Stimulated activated CD8-positive, alpha-beta memory T cell treated with anti-CD3 and anti-CD28 coated beads, Interleukin-12 subunit alpha, Interleukin-12 subunit beta, amount 100 ng/mL, for 24 hours (primary cell): ENCODE data around the gene CANT1.
"Not testable (repeated sequence)": the region's sequence is repeated elsewhere in the genome, so short reads cannot be mapped to it uniquely, and the experiment has no call there.

Experiments used
- DNase-seq: peaks from one replicate; pipeline ENCODE4 v3.0.0-alpha.2; 2020; ENCODE audit errors: extremely low read depth

Gene CANT1

GRCh38 chr17:78959803-78960202 lies 49.8 kb downstream of the CANT1 start:
- DNase-seq = no peak

DNA sequence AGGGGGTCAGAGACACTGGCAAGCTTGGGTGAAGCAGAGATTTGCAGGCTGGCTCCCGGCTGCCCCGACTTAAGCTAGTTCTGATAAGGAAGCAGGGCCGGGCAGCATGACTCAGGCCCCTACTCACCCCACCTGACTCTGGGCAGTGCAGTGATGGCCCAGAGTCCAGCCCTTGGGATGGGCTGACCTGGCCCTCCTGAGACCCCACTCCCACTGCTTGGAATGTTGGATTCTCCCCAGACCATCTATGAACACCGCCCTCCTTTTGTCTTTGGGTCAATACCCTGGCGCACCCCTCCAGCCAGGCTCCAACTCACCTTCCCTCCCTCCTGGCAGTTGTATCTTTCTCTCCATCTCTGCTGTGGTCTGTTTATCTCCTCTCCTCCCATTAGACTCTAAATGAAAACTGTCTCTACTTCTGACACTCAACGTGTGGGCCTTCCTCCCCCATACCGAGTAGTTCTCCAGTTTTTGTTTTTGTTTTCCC lies 50.9 kb downstream of the CANT1 start:
- DNase-seq = no peak

DNA sequence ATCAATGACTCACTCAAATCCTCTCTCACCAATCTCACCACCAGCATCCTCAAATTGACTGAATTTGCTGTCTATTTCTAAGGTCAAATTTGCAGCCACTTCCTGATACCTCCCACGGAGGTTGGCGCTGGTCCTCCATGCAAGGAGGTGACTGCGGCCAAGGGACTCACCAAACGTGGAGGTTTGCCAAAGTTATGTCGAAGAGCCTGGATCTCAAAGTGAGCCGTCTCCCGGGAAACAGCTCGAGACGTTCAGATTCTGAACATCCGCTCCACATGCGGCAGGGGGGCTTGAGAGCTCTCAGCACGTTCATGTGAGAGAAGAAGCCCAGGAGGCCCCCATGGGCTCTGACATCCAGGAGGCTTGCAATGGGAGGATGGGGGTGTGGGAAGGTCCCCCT lies 52.4 kb downstream of the CANT1 start:
- no peak for DNase-seq

DNA sequence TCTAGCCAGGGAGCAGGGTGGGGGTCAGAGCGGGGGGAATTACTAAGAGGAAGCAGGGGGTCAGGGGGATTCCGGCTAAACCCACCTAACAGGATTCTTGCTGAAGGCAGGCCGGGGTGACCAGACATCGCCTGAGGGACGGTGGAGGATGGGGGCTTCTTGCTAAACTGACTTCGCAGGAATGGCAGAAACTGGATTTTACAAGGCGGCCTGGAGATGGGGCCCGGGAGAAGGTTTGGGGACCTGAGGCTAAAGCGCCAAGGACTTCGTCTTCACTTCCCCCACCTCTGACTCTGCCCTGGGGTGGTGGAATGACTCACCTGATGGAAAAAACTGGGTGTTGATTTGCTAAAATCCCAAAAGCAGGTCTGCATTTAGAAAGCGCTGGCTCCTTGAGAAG lies 53.3 kb downstream of the CANT1 start:
- DNase-seq = no peak

- no peak for DNase-seq
These were observed 54.9 kb downstream of the CANT1 start for GRCh38 chr17:78954684-78955083.

DNA sequence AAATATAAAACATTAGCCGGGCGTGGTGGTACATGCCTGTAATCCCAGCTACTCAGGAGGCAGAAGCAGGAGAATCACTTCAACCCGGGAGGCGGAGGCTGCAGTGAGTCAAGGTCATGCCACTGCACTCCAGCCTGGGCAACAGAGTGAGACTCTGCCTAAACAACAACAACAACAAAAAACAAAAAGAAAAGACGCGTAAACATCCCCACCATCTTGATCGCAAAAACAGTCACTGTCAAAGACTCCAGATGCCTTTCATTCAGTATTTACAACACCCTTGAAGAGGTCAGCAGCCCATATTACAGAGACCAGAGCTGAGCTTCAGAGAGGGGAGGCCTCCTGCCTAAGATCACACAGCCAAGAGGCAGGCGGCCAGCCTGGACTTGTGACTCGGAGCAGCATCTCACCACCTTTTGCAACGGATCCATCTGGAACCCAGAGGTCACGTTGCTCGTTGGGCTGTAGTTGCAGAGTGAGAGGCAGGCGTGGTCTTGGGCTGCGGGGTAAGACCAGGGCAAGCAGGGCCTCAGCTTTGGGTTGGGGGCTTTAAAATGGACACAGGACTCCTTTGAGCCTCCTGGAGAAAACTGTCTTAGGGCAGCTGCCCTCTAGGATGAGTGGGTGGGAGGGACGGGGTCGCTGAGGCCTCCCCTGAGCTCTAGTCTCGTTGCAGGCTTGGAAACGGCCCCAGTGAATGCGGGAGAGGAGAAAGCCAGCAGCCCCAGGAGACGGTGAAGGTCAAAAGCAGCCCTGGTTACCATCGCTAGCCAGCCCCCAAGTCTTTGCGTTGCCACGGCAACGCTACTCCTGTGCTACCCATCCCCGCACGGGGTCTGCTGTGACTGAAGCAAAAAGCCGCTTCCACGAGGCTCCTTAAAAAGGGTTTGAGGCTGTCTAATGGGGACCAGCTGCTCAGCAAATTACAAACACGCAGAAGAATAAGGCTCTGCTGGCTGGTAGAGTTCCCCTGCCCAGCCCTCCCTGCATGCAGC lies 55.9 kb downstream of the CANT1 start:
- no peak for DNase-seq

DNA sequence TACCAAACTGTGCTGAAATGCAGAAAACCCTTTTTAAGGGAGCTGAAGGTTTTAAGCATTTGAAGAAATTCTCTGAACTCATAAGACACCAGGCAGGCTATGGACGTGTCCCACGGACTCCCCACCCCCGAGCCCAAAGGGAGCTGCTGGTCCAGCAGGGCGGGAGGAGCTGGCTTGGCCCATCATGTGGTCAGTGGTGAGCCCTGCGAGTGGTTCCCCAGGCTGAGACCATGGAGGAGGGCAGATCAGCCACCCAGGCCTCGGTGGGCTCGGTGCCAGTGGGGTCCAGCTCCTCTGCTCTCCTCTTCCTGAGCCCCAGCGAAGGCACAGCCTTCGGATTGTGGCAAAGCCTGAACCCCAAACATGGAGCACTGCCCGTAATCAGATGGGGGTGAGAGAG lies 56.9 kb downstream of the CANT1 start:
- no peak for DNase-seq

DNA sequence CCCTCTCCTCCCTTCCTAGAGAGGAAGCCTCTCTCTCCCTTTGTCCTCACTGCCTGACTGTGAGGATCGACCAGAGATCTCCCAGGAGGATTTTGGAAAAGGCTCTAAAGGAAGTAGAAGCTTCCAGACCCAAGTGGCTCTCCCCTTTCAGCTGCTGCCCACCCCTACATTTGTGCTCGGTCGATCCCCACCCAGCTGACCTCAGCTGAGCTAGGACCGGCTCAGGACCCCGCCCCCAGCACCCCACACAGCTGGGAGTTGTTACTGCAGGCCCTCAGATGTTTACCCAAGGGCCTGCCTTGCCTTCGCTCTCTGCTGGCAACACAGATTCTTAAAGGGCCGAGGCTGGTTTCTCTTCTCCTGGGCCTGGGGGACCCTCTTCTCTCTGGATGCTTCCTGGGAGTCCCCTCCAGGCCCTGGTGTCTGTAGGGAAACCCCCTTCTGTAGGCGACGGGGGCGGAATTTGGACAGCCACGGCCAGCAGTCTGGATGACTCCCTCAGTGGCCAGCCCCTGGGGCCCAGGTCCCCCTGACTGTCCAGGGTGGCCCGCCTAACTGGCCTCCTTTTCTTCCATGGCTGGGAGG lies 57.5 kb downstream of the CANT1 start:
- DNase-seq = no peak

DNA sequence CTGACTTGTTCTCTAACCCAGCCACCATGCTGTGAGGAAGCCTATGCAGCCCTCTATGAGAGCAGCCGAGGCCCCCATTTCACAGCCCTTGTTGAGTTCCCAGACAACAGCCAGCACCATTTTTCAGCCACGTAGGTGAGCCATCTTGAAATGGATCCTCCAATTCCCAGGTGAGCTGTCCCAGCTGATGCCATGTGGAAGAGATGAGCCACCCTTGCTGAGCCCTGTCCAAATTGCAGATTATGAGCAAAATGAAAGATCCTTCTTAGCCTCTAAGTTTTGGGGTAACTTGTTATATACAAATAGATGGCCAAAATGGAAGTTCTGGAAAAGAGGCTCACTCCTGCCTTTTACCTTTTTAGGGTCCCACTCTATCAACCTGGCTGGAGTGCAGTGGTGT lies 58.7 kb downstream of the CANT1 start:
- no peak for DNase-seq

GRCh38 chr17:78947235-78948149 lies 62.1 kb downstream of the CANT1 start:
- DNase-seq = no peak

DNA sequence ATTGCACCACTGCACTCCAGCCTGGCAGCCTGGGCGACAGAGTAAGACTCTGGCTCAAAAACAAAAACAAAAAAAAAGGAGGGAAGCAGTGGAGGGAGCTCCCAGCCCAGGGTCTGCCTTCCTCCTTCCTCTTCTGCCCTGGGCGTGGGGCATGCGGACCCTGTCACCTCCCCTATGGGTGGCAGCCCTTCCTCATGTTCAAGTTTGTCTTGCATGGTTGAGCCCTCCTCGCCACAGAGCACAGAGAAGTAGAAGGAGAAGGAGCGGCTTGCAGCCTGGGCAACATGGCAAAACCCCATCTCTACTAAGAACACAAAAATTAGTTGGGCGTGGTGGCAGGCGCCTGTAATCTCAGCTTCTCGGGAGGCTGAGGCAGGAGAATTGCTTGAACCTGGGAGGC lies 62.9 kb downstream of the CANT1 start:
- DNase-seq = no peak

- DNase-seq = no peak
These were observed 63.4 kb downstream of the CANT1 start for GRCh38 chr17:78946131-78946530.

DNA sequence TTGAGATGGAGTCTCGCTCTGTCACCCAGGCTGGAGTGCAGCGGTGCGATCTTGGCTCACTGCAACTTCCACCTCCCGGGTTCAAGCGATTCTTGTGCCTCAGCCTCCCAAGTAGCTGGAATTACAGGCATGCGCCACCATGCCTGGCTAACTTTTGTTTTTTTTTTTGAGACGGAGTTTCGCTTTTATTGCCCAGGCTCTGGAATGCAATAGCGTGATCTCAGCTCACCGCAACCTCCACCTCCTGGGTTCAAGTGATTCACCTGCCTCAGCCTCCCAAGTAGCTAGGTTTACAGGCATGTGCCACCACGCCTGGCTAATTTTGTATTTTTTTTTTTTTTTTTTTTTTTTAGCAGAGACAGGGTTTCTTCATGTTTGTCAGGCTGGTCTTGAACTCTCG lies 64.1 kb downstream of the CANT1 start:
- not testable (repeated sequence) for DNase-seq

- DNase-seq = no peak
These were observed 64.6 kb downstream of the CANT1 start for GRCh38 chr17:78944956-78945355.

DNA sequence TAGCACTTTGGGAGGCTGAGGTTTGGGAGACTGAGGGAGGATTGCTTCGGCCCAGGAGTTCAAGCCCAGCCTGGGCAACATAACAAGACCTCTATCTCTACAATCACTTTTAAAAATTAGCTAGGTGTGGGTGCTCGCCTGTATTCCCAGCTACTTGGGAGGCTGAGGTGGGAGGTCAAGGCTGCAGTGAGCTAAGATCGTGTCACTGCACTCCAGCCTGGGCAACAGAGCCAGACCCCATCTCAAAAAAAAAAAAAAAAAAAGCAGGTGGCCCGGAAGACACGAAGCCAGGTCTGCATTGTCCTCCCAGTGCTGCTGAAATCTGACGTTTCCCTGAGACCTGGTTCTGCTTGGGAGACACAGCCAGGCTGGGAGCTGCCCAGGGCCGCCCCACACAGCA lies 65.5 kb downstream of the CANT1 start:
- DNase-seq = no peak
